OCI-M2 (cell line): Measurements from ENCODE around the gene ANGPTL7.

Source experiments
- DNase-seq: peaks from one replicate; lab custom pipeline; 2025; ENCODE audit not compliant: unreplicated experiment; lab: John Stamatoyannopoulos, UW

ANGPTL7 gene

GRCh38 chr1:11198851-11199594 lies 9.9 kb downstream of the ANGPTL7 start:
- no peak for DNase-seq

GRCh38 chr1:11204396-11205190 lies 15.4 kb downstream of the ANGPTL7 start:
- no peak for DNase-seq

GRCh38 chr1:11207898-11208611 lies 18.9 kb downstream of the ANGPTL7 start:
- no peak for DNase-seq

GRCh38 chr1:11211461-11211860 lies 22.3 kb downstream of the ANGPTL7 start:
- DNase-seq: no peak

DNA sequence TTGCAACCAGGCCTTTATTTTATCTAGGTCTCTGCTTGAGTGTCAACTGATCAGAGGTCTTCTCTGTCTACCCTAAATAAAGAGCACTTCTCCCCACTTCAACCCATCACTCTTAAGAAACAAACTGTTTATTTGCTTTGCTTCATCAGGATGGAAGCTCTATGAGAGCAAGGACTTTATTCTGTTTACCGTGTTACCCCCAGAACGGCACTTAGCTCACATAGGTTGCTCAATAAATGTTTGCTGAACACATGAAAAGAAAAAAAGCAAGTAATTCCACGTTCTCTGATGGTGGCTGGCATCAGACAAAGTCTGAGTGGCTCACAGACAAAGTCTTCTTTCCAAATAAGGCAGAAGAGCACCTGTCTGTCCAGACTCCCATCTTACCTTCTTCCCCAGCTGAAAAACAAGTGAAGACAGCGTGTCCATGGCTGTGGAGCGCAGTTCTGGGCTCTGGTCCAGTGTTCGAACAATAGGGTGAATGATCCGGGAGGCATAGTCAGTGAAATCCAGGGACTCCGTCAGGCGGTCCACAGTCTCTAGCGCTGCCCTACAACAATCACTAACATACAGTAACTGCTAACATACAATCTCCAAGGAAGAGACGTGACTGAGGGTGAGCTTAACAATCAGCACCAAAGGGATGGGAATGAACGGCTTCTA lies 22.9 kb downstream of the ANGPTL7 start:
- DNase-seq: no peak

GRCh38 chr1:11214698-11215380 lies 25.7 kb downstream of the ANGPTL7 start:
- no peak for DNase-seq

GRCh38 chr1:11215381-11216005 lies 26.3 kb downstream of the ANGPTL7 start:
- DNase-seq: no peak

- DNase-seq: no peak
Observed at GRCh38 chr1:11216074-11216473, 26.9 kb downstream of the ANGPTL7 start.

DNA sequence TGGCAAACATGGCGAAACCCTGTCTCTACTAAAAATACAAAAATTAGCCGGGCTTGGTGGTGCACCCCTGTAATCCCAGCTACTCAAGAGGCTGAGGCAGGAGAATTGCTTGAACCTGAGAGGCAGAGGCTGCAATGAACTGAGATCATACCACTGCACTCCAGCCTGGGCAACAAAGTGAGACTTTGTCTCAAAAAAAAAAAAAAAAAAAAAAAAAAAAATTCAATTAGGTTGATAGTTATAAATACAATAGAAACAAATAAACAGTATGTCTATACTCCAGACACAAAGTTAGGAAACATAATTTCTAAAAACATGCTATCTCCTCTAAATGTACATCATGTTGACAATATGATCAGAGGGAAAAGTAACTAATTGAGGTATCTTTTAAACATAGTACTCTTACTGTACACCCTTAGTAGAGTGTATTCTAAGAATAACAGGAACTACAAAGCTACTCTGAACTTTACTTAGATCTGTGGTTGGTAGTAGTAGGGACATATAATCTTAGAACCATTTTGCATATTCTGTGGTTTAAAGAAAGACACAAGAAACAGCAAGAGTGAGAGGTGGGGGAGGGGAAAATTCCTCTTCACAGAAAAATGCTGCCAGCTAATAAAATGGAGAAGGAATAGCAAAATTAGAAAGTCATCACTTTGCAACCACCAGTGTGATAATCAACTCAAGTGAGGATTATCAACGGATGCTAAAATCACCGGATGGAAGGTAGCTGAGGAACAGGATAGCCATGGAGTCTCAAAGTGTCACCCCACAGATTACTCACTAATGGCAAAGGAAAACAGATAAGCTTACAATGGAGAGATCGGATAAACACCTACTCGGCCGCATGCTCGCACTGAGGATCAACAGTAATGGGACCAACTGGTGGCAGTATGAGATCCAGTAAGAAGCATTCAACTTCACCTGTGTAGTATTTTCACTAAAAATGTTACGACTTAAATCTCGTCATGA lies 38.2 kb downstream of the ANGPTL7 start:
- no peak for DNase-seq

GRCh38 chr1:11229203-11229602 lies 40.0 kb downstream of the ANGPTL7 start:
- no peak for DNase-seq

DNA sequence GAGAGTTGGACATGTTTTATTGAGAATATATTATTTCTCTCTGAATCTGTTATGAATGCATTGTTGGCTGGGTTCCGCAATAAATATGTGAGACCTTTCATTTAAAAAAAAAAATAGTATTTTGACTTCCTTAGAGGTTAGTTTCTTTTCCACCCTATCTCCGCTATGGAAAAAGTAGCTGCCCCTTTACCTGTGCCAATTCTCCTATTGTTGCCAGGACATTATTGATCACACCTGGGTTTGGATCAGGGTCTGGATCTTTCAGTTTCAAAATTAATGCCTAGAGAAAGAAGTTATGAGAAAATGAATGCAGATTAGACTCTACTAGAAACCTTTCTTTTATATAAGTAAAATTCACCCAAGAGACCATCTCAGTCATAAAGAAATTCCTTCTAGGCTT lies 44.1 kb downstream of the ANGPTL7 start:
- DNase-seq: no peak

GRCh38 chr1:11237356-11237755 lies 48.2 kb downstream of the ANGPTL7 start:
- no peak for DNase-seq

DNA sequence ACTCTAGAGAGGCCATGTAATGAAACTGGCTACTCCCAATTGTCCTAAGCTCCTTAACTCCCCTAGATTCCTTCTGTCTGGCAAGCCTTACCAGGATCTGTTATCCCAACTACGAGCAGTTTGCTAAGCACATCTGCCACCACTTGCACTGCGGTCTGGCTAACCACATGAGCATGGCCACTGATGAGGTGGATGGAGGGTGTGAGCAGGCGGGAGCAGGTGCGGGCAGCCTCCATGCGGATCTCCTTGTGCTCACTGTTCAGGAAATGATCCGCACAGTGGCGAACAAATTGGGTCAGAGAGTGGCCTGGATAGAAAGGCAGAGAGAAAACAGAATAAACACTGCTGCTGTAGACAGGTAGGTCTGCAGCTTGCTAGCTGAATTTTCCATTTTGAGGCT lies 49.2 kb downstream of the ANGPTL7 start:
- no peak for DNase-seq

- DNase-seq: no peak
Observed at GRCh38 chr1:11245248-11245647, 56.1 kb downstream of the ANGPTL7 start.
